AG09309 (cell line): ENCODE measurements around the gene SLC17A5.
"Not testable (repeated sequence)": the region's sequence is repeated elsewhere in the genome, so short reads cannot be mapped to it uniquely, and the experiment has no call there.

Experiments
- DNase-seq: peaks from one replicate; pipeline ENCODE4 v3.0.0-alpha.2; 2010; ENCODE audit warnings: low read depth
- H3K4me3 ChIP-seq: 2 replicates; pipeline ENCODE4 v1.5.1; 2011; ENCODE audit warnings: mild to moderate bottlenecking, low read depth, low read length, moderate library complexity; ENCODE audit not compliant: control insufficient read depth
- TF ChIP-seq, protein P1 (sequence below): IDR thresholded peaks from 2 replicates; pipeline ENCODE4 v1.5.1; 2011; ENCODE audit warnings: mild to moderate bottlenecking, low read depth, low read length, inconsistent platforms; ENCODE audit not compliant: insufficient read depth, control insufficient read depth; ENCODE audit errors: missing control alignments

The SLC17A5 gene

DNA sequence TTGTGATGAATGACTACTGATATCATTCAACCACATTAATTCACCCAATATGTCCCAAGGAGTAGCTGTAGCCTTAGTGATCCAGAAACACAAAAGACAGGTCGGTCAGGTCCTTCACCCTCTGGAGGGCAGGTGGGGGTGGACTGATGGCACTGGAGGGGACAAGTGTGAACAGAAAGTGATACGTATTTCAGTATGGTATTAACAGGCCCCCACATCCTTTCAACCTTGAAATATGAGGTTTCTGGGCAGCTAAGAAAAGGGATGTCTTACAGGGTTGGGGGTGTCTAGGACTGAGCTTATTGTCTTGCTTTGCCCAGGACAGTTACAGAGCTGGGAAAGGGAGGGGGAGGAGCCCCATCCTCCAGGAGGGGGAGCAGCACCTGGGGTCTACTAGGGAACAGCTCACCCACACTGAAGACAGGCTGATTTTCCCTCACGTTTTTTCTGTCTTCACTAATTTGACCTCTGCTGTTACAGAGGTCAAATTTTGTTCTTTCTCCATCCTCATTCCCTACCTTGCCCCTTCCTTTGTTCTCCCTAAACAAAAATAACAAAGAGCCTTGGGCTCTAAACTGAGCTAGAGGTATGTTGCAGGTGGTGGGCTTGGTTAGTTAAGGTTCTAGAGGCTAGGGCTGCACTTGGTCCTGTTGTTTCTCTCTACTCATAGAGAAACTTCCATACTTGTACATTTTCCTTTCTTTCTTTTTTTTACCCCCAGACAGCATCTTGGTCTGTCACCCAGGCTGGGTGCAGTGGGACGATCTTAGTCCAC is 95.0 kb downstream of the SLC17A5 start:
- no peak for DNase-seq
- H3K4me3 ChIP-seq = no peak overlapping the region
- TF ChIP-seq, protein P1, sequence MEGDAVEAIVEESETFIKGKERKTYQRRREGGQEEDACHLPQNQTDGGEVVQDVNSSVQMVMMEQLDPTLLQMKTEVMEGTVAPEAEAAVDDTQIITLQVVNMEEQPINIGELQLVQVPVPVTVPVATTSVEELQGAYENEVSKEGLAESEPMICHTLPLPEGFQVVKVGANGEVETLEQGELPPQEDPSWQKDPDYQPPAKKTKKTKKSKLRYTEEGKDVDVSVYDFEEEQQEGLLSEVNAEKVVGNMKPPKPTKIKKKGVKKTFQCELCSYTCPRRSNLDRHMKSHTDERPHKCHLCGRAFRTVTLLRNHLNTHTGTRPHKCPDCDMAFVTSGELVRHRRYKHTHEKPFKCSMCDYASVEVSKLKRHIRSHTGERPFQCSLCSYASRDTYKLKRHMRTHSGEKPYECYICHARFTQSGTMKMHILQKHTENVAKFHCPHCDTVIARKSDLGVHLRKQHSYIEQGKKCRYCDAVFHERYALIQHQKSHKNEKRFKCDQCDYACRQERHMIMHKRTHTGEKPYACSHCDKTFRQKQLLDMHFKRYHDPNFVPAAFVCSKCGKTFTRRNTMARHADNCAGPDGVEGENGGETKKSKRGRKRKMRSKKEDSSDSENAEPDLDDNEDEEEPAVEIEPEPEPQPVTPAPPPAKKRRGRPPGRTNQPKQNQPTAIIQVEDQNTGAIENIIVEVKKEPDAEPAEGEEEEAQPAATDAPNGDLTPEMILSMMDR = no peak

- DNase-seq = no peak
- TF ChIP-seq, protein P1 = no peak
- H3K4me3 ChIP-seq = no peak overlapping the region
These were observed 97.0 kb downstream of the SLC17A5 start for GRCh38 chr6:73556836-73557235.

DNA sequence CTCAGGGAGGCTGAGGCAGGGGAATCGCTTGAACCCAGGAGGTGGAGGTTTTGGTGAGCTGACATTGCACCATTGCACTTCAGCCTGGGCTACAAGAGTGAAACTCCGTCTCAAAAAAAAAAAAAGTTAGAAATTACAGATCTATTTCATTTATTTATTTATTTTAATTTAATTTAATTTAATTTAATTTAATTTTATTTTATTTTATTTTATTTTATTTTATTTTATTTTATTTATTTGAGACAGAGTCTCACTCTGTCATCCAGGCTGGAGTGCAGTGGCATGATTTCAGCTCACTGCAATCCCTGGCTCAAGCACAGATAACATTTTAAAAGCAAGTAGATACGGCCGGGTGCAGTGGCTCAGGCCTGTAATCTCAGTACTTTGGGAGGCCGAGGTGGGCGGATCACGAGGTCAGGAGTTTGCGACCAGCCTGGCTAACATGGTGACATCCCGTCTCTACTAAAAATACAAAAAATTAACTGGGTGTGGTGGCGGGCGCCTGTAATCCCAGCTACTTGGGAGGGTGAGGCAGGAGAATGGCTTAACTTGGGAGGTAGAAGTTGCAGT is 98.3 kb downstream of the SLC17A5 start:
- H3K4me3 ChIP-seq, DNase-seq: not testable (repeated sequence)

- not testable (repeated sequence) for H3K4me3 ChIP-seq, DNase-seq
These were observed 102.7 kb downstream of the SLC17A5 start for GRCh38 chr6:73551115-73551514.

DNA sequence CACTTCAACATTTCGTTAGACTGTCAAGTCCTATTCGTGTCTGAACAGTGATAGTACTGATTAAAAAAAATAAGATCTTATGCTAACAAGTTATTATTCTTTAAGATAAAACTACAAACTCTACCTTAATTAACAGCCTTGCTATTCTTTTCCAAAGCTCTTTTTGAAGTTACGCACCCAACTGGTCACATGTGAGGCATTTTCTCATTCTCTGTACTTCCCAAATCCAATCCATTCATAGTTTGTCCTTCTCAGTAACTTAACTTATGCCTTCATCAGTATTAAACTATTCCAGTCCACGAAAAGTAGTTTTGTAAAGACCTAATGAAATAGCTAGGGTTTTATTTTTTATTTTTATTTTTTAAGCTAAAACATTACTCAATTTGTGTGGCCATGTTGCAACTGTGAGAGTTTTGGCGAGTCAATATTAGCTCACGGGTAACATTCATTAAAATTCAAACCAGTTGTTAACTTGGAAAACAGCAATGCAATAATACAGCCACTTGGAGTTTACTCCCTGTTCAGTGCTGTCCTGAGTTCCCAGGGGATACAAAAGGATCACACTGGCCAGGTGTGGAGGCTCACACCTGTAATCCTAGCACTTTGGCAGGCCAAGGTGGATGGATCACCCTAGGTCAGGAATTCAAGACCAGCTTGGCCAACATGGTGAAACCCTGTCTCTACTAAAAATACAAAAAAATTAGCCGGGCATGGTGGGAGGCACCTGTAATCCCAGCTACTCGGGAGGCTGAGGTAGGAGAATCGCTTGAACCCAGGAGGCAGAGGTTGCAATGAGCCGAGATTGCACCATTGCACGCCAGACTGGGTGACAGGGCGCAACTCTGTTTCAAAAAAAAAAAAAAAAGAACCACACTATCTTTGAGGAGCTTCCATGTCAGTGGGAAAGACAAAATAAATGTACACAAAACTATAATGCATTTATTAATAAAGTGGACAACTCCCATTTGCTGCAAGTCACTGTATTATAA is 105.0 kb downstream of the SLC17A5 start:
- no peak for DNase-seq
- no peak overlapping the region for H3K4me3 ChIP-seq
- TF ChIP-seq, protein P1 = no peak

DNA sequence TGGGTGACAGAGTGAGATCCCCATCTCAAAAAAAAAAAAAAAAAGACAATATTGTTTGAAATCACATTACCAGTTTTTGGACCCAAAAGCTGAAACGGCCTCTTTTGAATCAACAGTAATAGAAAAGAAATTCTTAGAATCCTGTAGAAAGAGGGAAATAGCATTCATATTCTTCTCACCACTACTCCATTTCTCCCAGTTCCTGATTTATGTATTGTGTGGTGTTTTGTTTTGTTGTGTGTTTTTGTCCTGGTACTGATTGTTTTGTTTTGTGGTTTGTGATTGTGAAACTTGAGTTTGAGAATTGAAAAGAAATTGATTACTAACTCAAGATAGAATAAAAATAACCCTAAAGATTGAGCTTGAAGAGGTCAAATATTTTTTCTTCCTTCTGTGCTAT is 106.8 kb downstream of the SLC17A5 start:
- no peak overlapping the region for H3K4me3 ChIP-seq
- TF ChIP-seq, protein P1 = no peak
- no peak for DNase-seq
